IMR-90 (cell line): Measurements from ENCODE around the gene CIC. TPM values are rescaled to one million over a fixed set of nuclear protein-coding genes. Genes with fewer than 3 reads are reported as not detected.

Experiments
- ATAC-seq: fragments of 200-7000 bp; cut with Tn5 transposase; 2 replicates; pipeline ENCODE4 v1.9.1; 2020; ENCODE audit warnings: low read depth, mild to moderate bottlenecking, moderate library complexity
- BruUV-seq: library from RNA; stranded (reverse); fragments of 400-500 nt; replicated peaks from 2 replicates; lab custom pipeline; 2021; lab: Mats Ljungman, UMichigan
- CTCF ChIA-PET: fragments of 300-600 bp; formaldehyde crosslinking; extraction: SDS; loops from one replicate; lab custom pipeline; 2021; ENCODE audit warnings: antibody characterized with exemption; lab: Yijun Ruan, JAX
- POLR2A ChIA-PET: fragments of 300-600 bp; sonication (Branson Sonifier 250); formaldehyde crosslinking; loops from one replicate; lab custom pipeline; 2022; ENCODE audit warnings: antibody characterized with exemption; ENCODE audit not compliant: unreplicated experiment; lab: Charles Lee
- DNase-seq: peaks from one replicate; pipeline ENCODE4 v3.0.0; 2013
- H2AFZ ChIP-seq: replicated peaks from 2 replicates; pipeline ENCODE3; 2013; ENCODE audit warnings: low read length, mild to moderate bottlenecking; ENCODE audit not compliant: poor library complexity
- H2AK5ac ChIP-seq: 2 replicates; pipeline ENCODE4 v1.6.1; 2013; ENCODE audit warnings: low read depth, low read length, inconsistent platforms
- H2AK9ac ChIP-seq: replicated peaks from 2 replicates; pipeline ENCODE3; 2013; ENCODE audit warnings: mild to moderate bottlenecking, low read depth, low read length, moderate library complexity; ENCODE audit not compliant: poor library complexity
- H2BK120ac ChIP-seq: 2 replicates; pipeline ENCODE4 v1.6.1; 2013; ENCODE audit warnings: low read depth, low read length, inconsistent platforms
- H2BK15ac ChIP-seq: 3 replicates; pipeline ENCODE4 v1.6.1; 2013; ENCODE audit warnings: low read depth, low read length, inconsistent platforms
- H2BK20ac ChIP-seq: 2 replicates; pipeline ENCODE4 v1.6.1; 2013; ENCODE audit warnings: low read depth, mild to moderate bottlenecking, inconsistent platforms, low read length, moderate library complexity
- H2BK5ac ChIP-seq: 2 replicates; pipeline ENCODE4 v1.6.1; 2013; ENCODE audit warnings: mild to moderate bottlenecking, low read depth, low read length, inconsistent platforms; ENCODE audit not compliant: poor library complexity, severe bottlenecking
- H3K14ac ChIP-seq: replicated peaks from 2 replicates; pipeline ENCODE4 v1.6.1; 2013; ENCODE audit warnings: low read depth, low read length, inconsistent platforms
- H3K18ac ChIP-seq: 2 replicates; pipeline ENCODE4 v1.6.1; 2013; ENCODE audit warnings: low read depth, low read length, control low read depth
- H3K23ac ChIP-seq: 2 replicates; pipeline ENCODE4 v1.6.1; 2013; ENCODE audit warnings: low read depth, low read length, inconsistent platforms
- H3K27ac ChIP-seq: 2 replicates; pipeline ENCODE4 v1.5.1; 2013; ENCODE audit warnings: mild to moderate bottlenecking, control low read depth, low read length; ENCODE audit not compliant: insufficient read depth
- H3K27me3 ChIP-seq: 2 replicates; pipeline ENCODE4 v1.6.1; 2013; ENCODE audit warnings: low read length; ENCODE audit not compliant: control insufficient read depth, insufficient read depth
- H3K36me3 ChIP-seq: 2 replicates; pipeline ENCODE4 v1.6.1; 2013; ENCODE audit warnings: low read length, mixed read lengths; ENCODE audit not compliant: control insufficient read depth, insufficient read depth
- H3K4ac ChIP-seq: 2 replicates; pipeline ENCODE4 v1.6.1; 2013; ENCODE audit warnings: low read depth, low read length, inconsistent platforms
- H3K4me1 ChIP-seq: 2 replicates; pipeline ENCODE4 v1.6.1; 2013; ENCODE audit warnings: low read length, mixed read lengths; ENCODE audit not compliant: control insufficient read depth, insufficient read depth
- H3K4me2 ChIP-seq: 2 replicates; pipeline ENCODE4 v1.6.1; 2013; ENCODE audit warnings: low read depth, mild to moderate bottlenecking, control low read depth, low read length, moderate library complexity
- H3K4me3 ChIP-seq: 2 replicates; pipeline ENCODE4 v1.5.1; 2013; ENCODE audit warnings: low read depth, mild to moderate bottlenecking, control low read depth, low read length, moderate library complexity; ENCODE audit not compliant: insufficient read depth
- H3K56ac ChIP-seq: 2 replicates; pipeline ENCODE4 v1.6.1; 2013; ENCODE audit warnings: low read length, inconsistent platforms; ENCODE audit not compliant: insufficient read depth; ENCODE audit errors: extremely low read depth
- H3K79me1 ChIP-seq, 2 experiments: 2 replicates each; pipeline ENCODE4 v1.6.1; 2013; ENCODE audit warnings: low read length in 2 of 2, inconsistent platforms in 1 of 2, low read depth in 1 of 2
- H3K9ac ChIP-seq: 2 replicates; pipeline ENCODE4 v1.6.1; 2013; ENCODE audit warnings: low read depth, low read length, control low read depth
- H3K9me1 ChIP-seq: 2 replicates; pipeline ENCODE4 v1.6.1; 2013; ENCODE audit warnings: low read length, inconsistent platforms; ENCODE audit not compliant: insufficient read depth
- H3K9me3 ChIP-seq: 2 replicates; pipeline ENCODE4 v1.6.1; 2013; ENCODE audit warnings: low read length; ENCODE audit not compliant: control insufficient read depth, insufficient read depth
- H4K20me1 ChIP-seq: 2 replicates; pipeline ENCODE4 v1.6.1; 2013; ENCODE audit warnings: low read length, inconsistent platforms; ENCODE audit not compliant: insufficient read depth
- H4K5ac ChIP-seq: 2 replicates; pipeline ENCODE4 v1.6.1; 2013; ENCODE audit warnings: mild to moderate bottlenecking, low read depth, low read length, control low read depth
- H4K8ac ChIP-seq, 2 experiments: 2 replicates each; pipeline ENCODE4 v1.6.1; 2013; ENCODE audit warnings: low read depth in 2 of 2, low read length in 2 of 2, control low read depth in 1 of 2, inconsistent platforms in 1 of 2
- H4K91ac ChIP-seq: 2 replicates; pipeline ENCODE4 v1.6.1; 2013; ENCODE audit warnings: low read depth, low read length, inconsistent platforms; ENCODE audit not compliant: insufficient read depth
- CHD1 ChIP-seq: IDR thresholded peaks from 2 replicates; pipeline ENCODE4 v1.6.1; 2012; ENCODE audit warnings: low read depth, low read length, improper control_type of control experiment
- MAFK ChIP-seq: IDR thresholded peaks from 2 replicates; pipeline ENCODE4 v1.6.1; 2012; ENCODE audit warnings: low read depth, low read length, improper control_type of control experiment
- MAZ ChIP-seq: IDR thresholded peaks from 2 replicates; pipeline ENCODE4 v1.6.1; 2012; ENCODE audit warnings: low read depth, mild to moderate bottlenecking, low read length, improper control_type of control experiment, moderate library complexity, borderline replicate concordance
- MXI1 ChIP-seq: IDR thresholded peaks from 2 replicates; pipeline ENCODE4 v1.6.1; 2012; ENCODE audit warnings: low read depth, mild to moderate bottlenecking, low read length, moderate library complexity, borderline replicate concordance
- POLR2A ChIP-seq: IDR thresholded peaks from 2 replicates; pipeline ENCODE4 v1.6.1; 2012; ENCODE audit warnings: mild to moderate bottlenecking, low read depth, low read length
- RAD21 ChIP-seq: IDR thresholded peaks from 2 replicates; pipeline ENCODE4 v1.6.1; 2012; ENCODE audit warnings: low read length, improper control_type of control experiment
- RCOR1 ChIP-seq: IDR thresholded peaks from 2 replicates; pipeline ENCODE4 v1.6.1; 2012; ENCODE audit warnings: mild to moderate bottlenecking, low read length, improper control_type of control experiment; ENCODE audit not compliant: insufficient replicate concordance
- WGBS, 2 experiments: methylation state at CpG; one replicate each; pipeline versions ENCODE4 v1.1.5 to v1.1.7; 2013; ENCODE audit warnings: missing lambda C conversion rate in 2 of 2; ENCODE audit not compliant: insufficient read length in 1 of 2; ENCODE audit errors: extremely low coverage in 2 of 2; 5-methylcytosine and 5-hydroxymethylcytosine counted together
- dilution Hi-C: fragments of 300-500 bp; cut with HindIII; formaldehyde crosslinking; loops from one replicate; pipeline ENCODE4 v1.14.3; 2018; ENCODE audit warnings: low sequenced_read_pairs; ENCODE audit not compliant: unreplicated experiment
- in situ Hi-C: fragments of 300-500 bp; cut with MboI; formaldehyde crosslinking; loops from 3 replicates; pipeline ENCODE4 v1.14.3; 2019; ENCODE audit warnings: low sequenced_read_pairs, inconsistent platforms, mixed read lengths
- intact Hi-C: fragments of 100-400 bp; cut with micrococcal nuclease; formaldehyde crosslinking; loops from 2 replicates; pipeline ENCODE4 v1.10.0; 2022
- polyA plus RNA-seq, 3 experiments: library from polyadenylated mRNA; depleted of rRNA; stranded (reverse); fragments of >200 nt; gene quantifications; 2 replicates each; pipeline ENCODE4 v1.2.3, GENCODE V29; 2012; ENCODE audit warnings: low replicate concordance in 1 of 3
- total RNA-seq: library from RNA; depleted of rRNA; stranded (reverse); fragments of >200 nt; gene quantifications from 2 replicates; pipeline ENCODE4 v1.2.3, GENCODE V29; 2012
- TF ChIP-seq, protein P1 (sequence below): fragments of 150-350 bp; IDR thresholded peaks from 2 replicates; pipeline ENCODE4 v1.6.1; 2017; ENCODE audit warnings: mild to moderate bottlenecking, antibody characterized with exemption, low read length, low read depth
- TF ChIP-seq, protein P2 (sequence below): conservative IDR thresholded peaks from 2 replicates; pipeline ENCODE4 v1.5.1; 2012; ENCODE audit warnings: mild to moderate bottlenecking, low read depth, low read length, improper control_type of control experiment

The CIC gene
- total and polyA plus RNA-seq, 2 of the 4 experiments (the other 2 are of a cell fraction), result 1.8 to 23.2 TPM

DNA sequence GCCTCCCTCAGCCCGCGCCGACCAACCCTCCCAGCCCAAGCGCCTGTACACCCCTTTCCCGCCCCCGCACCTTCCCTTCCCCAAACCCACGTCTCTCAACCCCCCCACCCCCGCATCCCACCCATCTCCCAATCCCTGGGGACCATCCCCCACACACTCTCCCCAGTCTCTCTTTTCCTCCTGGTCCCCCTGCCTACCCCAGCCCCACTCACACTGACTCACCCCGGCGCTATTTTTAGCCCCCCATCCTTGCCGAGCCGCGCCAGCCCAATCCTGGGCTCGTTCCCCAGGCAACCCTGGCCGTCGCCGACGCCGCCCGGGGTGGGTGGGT, 11.7 kb downstream of the CIC start:
- Histone ChIP-seq H2AFZ (peak overlapping the region; percentile 90), H3K4me2 (peak overlapping the region; percentile 56), H2BK120ac (no peak overlapping the region; the same call in 1 of the 2 replicates), H2BK5ac (peak overlapping the region; percentile 81), H4K5ac (no peak overlapping the region; the same call in 1 of the 2 replicates), H3K9me1 (peaks cover 17% of the 10 kb centered on the region), H3K36me3 (peaks cover 5% of the 10 kb centered on the region; the same call in 1 of the 2 replicates), H3K4ac (peak overlapping the region; percentile 64), H3K4me3 (peak overlapping the region; percentile 65), H3K9me3 (no peaks in the 10 kb centered on the region), H3K27me3 (no peaks in the 10 kb centered on the region), H2AK9ac (peak overlapping the region; percentile 99), H2BK15ac (no peak overlapping the region), H3K18ac (no peak overlapping the region), H3K23ac (no peak overlapping the region), H3K9ac (peak overlapping the region; percentile 21; the same call in 1 of the 2 replicates), H3K79me1 (peaks cover 39 to 76% of the 10 kb centered on the region in 2 experiments), H4K20me1 (peaks cover 44% of the 10 kb centered on the region), H3K27ac (peak overlapping the region; percentile 93), H4K91ac (peak overlapping the region; percentile 59), H3K56ac (0 out of 2 replicates have a peak overlapping the region, but pooled peaks have one; percentile 23), H3K14ac (no peak overlapping the region; the same call in 1 of the 2 replicates), H2AK5ac (peak overlapping the region; percentile 43), H4K8ac (peak overlapping the region in 1 of 2 experiments; percentile 52; a peak in 2 of 4 replicates), H2BK20ac (no peak overlapping the region), H3K4me1 (peaks cover 53% of the 10 kb centered on the region)
- DNase-seq (peak; percentile 17), ATAC-seq (no peak)
- no TSS peak for BruUV-seq
- in situ Hi-C loops, result no loop called here
- intact Hi-C loops, result loop anchor here (2.0 kb wide), 1 partner anchor 26 kb away; the partner anchor contains the start of gene ERF
- TF ChIP-seq, protein P1, sequence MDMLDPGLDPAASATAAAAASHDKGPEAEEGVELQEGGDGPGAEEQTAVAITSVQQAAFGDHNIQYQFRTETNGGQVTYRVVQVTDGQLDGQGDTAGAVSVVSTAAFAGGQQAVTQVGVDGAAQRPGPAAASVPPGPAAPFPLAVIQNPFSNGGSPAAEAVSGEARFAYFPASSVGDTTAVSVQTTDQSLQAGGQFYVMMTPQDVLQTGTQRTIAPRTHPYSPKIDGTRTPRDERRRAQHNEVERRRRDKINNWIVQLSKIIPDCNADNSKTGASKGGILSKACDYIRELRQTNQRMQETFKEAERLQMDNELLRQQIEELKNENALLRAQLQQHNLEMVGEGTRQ, result no peak
- TF ChIP-seq, protein P2, sequence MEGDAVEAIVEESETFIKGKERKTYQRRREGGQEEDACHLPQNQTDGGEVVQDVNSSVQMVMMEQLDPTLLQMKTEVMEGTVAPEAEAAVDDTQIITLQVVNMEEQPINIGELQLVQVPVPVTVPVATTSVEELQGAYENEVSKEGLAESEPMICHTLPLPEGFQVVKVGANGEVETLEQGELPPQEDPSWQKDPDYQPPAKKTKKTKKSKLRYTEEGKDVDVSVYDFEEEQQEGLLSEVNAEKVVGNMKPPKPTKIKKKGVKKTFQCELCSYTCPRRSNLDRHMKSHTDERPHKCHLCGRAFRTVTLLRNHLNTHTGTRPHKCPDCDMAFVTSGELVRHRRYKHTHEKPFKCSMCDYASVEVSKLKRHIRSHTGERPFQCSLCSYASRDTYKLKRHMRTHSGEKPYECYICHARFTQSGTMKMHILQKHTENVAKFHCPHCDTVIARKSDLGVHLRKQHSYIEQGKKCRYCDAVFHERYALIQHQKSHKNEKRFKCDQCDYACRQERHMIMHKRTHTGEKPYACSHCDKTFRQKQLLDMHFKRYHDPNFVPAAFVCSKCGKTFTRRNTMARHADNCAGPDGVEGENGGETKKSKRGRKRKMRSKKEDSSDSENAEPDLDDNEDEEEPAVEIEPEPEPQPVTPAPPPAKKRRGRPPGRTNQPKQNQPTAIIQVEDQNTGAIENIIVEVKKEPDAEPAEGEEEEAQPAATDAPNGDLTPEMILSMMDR, result no peak
- 0 out of 2 replicates have a peak, but pooled peaks have one; percentile 24 for TF ChIP-seq POLR2A
- TF ChIP-seq MAZ, result 0 out of 2 replicates have a peak, but pooled peaks have one; percentile 42
- TF ChIP-seq RAD21, result no peak
- TF ChIP-seq RCOR1, result no peak
- TF ChIP-seq MXI1, result no peak
- TF ChIP-seq CHD1, result no peak
- TF ChIP-seq MAFK, result no peak
- ChIA-PET CTCF (interaction anchor here (3.6 kb wide), 1 partner anchor 36 kb away, joined by 29 read pairs; no protein-coding TSS in a partner anchor), POLR2A (no interaction called here)
- dilution Hi-C loops, result no loop called here
- no CpG with 5 or more reads among the region's 20 CpGs for WGBS, 2 experiments
